H1 (cell line): ENCODE measurements around the gene GREB1L.

Source experiments
- CBX8 ChIP-seq: fragments of 300-800, 300-1000 bp; sonication (generic); IDR thresholded peaks from 2 replicates; pipeline ENCODE4 v1.7.1; 2016; ENCODE audit warnings: low read depth, low read length, borderline replicate concordance
- CREB1 ChIP-seq: IDR thresholded peaks from 2 replicates; pipeline ENCODE4 v1.6.1; 2012; ENCODE audit warnings: inconsistent platforms
- CTCF ChIP-seq, 3 experiments: IDR thresholded peaks; 1 replicate in 2 of 3; 2 replicates in 1 of 3; pipeline versions ENCODE4 v1.5.1 to v1.6.1; 2011; ENCODE audit warnings: low read length in 3 of 3, mild to moderate bottlenecking in 3 of 3, inconsistent platforms in 2 of 3, low read depth in 1 of 3, moderate library complexity in 1 of 3; ENCODE audit not compliant: insufficient read depth in 1 of 3; ENCODE audit errors: control extremely low read depth in 1 of 3
- EZH2 ChIP-seq: fragments of 200-600 bp; sonication (generic); IDR thresholded peaks from 2 replicates; pipeline ENCODE4 v1.7.1; 2012; ENCODE audit warnings: low read depth, mild to moderate bottlenecking, moderate library complexity, low read length, inconsistent platforms; ENCODE audit not compliant: severe bottlenecking
- FOSL1 ChIP-seq: IDR thresholded peaks from 2 replicates; pipeline ENCODE4 v1.6.1; 2011; ENCODE audit warnings: mild to moderate bottlenecking, low read depth, low read length, moderate library complexity; ENCODE audit not compliant: insufficient read depth
- JUN ChIP-seq: IDR thresholded peaks from 2 replicates; pipeline ENCODE4 v1.6.1; 2011; ENCODE audit warnings: low read depth, mild to moderate bottlenecking, improper control_type of control experiment, low read length
- MAFK ChIP-seq: IDR thresholded peaks from 2 replicates; pipeline ENCODE4 v1.6.1; 2012; ENCODE audit warnings: low read depth, mild to moderate bottlenecking, improper control_type of control experiment, low read length
- POLR2AphosphoS5 ChIP-seq: IDR thresholded peaks from 2 replicates; pipeline ENCODE4 v1.6.1; 2011; ENCODE audit warnings: low read depth, low read length
- RAD21 ChIP-seq, 2 experiments: IDR thresholded peaks in 1 of 2; conservative IDR thresholded peaks in 1 of 2; 2 replicates each; pipeline ENCODE4 v1.6.1; 2011; ENCODE audit warnings: low read depth in 2 of 2, low read length in 2 of 2, improper control_type of control experiment in 1 of 2, inconsistent platforms in 1 of 2, mild to moderate bottlenecking in 1 of 2, moderate library complexity in 1 of 2
- RBBP5 ChIP-seq: IDR thresholded peaks from 2 replicates; pipeline ENCODE4 v1.7.1; 2012; ENCODE audit warnings: low read depth, mild to moderate bottlenecking, inconsistent platforms, low read length, moderate library complexity, borderline replicate concordance
- SIX5 ChIP-seq: IDR thresholded peaks from 2 replicates; pipeline ENCODE4 v1.6.1; 2011; ENCODE audit warnings: mild to moderate bottlenecking, low read depth, low read length
- TAF1 ChIP-seq: IDR thresholded peaks from 2 replicates; pipeline ENCODE4 v1.6.1; 2011; ENCODE audit warnings: mild to moderate bottlenecking, low read depth, low read length
- TF ChIP-seq, protein P1 (sequence below): IDR thresholded peaks from 2 replicates; pipeline ENCODE4 v1.6.1; 2012; ENCODE audit warnings: inconsistent platforms
- TF ChIP-seq, protein P2 (sequence below): IDR thresholded peaks from 2 replicates; pipeline ENCODE4 v1.6.1; 2011; ENCODE audit warnings: low read length, improper control_type of control experiment

DNA sequence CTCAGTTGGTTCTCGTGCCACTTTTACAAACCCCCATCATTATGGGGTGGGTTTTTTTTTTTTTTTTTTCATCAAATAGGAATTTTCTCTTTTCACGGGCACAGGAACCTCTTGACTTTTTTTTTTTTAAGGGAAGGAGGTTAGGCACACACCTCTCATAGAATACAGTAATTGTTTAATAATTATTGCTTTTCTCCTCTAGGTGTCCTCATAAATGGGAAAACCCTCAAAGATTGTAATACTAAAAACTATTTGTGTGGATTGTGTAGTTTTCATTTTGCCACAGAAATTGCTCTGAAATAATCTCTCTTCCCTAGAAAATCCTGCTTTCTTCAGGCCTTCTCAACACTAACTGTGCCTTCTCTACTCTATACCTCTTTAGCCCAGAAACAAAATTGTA lies 147.3 kb downstream of the GREB1L start:
- TF ChIP-seq RBBP5 = no peak
- TF ChIP-seq JUN = no peak
- no peak for TF ChIP-seq POLR2AphosphoS5
- TF ChIP-seq CBX8 = no peak
- TF ChIP-seq CREB1 = no peak
- TF ChIP-seq CTCF (IDR thresholded peaks at IDR 0.05; ENCODE audit: control extremely low read depth in 1 of 3, insufficient read depth in 1 of 3, low read depth in 1 of 3, low read length in 3 of 3) = no peak
- TF ChIP-seq RAD21 (IDR thresholded peaks at IDR 0.05 in 1 of 2, conservative IDR thresholded peaks at IDR 0.05 in 1 of 2; ENCODE audit: low read depth in 2 of 2, low read length in 2 of 2) = no peak
- no peak for TF ChIP-seq SIX5
- no peak for TF ChIP-seq FOSL1
- TF ChIP-seq TAF1 = no peak
- no peak for TF ChIP-seq EZH2
- TF ChIP-seq, protein P1, sequence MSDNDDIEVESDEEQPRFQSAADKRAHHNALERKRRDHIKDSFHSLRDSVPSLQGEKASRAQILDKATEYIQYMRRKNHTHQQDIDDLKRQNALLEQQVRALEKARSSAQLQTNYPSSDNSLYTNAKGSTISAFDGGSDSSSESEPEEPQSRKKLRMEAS = no peak
- TF ChIP-seq, protein P2, sequence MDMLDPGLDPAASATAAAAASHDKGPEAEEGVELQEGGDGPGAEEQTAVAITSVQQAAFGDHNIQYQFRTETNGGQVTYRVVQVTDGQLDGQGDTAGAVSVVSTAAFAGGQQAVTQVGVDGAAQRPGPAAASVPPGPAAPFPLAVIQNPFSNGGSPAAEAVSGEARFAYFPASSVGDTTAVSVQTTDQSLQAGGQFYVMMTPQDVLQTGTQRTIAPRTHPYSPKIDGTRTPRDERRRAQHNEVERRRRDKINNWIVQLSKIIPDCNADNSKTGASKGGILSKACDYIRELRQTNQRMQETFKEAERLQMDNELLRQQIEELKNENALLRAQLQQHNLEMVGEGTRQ = no peak
- no peak for TF ChIP-seq MAFK
